Lung microvascular endothelial cell (primary cell): Measurements from ENCODE around the gene DCDC1. TPM values are rescaled to one million over a fixed set of nuclear protein-coding genes. Genes with fewer than 3 reads are reported as not detected.

Experiments used
- DNase-seq, 2 donors: peaks; one replicate each; pipeline versions ENCODE4 v3.0.0 to v3.0.0-alpha.2; 2010; ENCODE audit warnings: low read depth in 2 of 2
- total RNA-seq: library from RNA; depleted of rRNA; stranded (reverse); fragments of >200 nt; gene quantifications from 2 replicates; pipeline ENCODE4 v1.2.1, GENCODE V29; 2014

DCDC1 gene
- total RNA-seq: under 0.01 TPM in 1 of 2 replicates, not detected in the other

DNA sequence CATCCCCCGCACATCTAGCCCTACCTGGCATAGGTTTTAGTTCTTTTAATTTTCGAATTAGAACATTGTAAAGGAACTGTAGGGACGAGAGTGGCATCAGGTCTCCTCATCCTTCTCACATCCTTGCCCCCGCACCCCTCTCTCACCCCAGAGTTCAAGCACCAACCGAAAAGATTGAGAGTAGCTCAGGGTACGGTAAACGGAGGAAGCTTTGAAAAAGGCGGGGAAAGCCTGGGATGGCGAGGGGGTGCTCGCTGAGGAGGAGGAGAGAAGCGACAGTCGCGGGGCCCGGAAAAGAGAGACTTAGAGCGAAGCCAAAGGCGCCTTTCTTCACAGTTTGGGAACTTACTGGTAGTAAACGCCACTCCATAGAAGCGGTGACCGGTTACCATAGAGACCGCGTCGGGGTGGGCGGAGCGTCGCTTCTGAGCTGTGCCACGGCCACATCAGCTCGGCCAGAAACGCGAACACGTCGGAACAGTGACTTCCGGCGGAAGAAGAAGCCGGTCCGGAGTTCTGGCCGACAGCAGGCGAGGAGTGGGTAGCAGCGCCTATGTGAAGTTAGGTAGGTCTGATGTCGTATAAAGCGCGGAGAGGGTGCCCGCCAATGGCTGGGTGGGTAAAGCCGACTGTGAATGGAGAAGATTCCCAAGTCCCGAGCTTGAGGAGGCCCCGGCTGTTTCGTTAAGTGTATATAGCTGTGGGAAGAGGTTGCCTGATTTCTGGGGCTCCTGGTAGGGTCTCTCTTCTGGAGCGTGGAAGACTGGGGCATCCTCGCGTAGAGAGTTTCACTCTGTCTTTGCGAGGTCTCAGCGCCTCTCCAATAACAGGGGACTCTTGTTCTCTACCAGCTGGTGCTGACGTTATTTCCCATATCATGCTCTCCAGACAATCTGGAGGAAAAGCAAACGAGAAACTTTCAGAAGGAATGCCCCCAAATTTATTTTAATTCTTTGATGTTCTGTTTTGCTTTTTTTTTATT, at the start of gene DCDC1, which contains the start of gene DNAJC24:
Gene DCDC1, minus strand, starts transcription at position 392 of the 982 bp plus-strand sequence. CDS start 41,459 bp downstream, outside the sequence.
Gene DNAJC24, plus strand, starts transcription at position 513 of the 982 bp plus-strand sequence. CDS start 889 bp downstream, outside the sequence.
- DNase-seq: peak; percentile 94

DNA sequence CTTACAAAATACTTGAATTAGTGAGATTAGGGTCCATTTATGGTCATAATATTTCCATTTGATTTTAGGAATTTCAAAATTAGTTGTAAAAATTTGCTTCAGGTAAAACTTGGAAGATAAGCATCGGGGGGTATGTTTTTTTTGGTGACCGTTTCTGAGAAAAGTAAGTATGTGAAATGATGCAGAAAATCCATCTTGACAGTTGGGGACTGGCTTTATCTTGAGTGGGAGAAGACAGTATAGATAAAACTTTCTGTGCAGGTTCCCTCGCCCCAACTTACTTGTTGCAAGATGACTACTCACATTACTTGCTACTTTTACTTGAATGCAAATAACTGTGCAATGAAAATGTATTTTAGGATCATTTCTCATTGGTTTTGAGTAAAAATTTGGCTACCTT, 49.6 kb upstream of the DCDC1 start:
- DNase-seq: no peak

DNA sequence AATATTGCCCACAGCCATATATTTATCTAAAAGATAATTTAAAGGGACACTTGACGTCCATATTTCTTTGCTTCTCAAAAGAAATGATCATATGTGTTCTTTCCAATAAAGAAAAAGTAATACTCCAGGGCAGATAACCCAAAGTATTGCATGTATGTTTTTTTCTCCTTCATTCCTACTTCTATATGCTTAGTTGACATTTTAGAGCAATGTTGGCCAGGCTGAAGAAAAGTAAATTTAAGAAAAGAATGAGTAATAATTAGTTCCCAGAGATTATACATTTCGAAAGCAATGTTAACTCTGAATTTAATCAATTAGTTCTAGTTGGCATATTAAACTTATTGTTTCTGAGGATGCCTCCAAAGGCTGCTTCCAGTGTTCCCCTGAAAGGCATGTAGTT, 48.3 kb upstream of the DCDC1 start:
- DNase-seq: no peak

DNA sequence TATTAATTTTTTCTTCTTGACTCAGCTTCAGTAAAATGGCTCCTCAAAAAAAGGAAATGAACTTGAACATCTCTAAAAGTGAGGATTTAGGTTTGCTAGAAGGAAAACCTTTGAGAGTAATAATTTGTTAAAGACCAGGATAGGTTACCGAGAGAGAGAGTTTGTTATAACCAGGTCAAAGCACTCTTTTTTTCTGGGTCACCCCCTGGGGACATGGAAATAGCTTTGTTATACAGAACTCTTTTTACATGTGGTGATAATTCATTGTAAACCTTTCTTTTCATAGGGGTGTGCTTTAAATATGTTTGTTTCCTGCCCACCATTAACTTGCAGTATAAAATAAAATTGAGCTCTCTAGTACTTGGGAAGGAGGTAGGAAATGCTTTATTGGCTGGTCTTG, 47.8 kb upstream of the DCDC1 start:
- DNase-seq: no peak

DNA sequence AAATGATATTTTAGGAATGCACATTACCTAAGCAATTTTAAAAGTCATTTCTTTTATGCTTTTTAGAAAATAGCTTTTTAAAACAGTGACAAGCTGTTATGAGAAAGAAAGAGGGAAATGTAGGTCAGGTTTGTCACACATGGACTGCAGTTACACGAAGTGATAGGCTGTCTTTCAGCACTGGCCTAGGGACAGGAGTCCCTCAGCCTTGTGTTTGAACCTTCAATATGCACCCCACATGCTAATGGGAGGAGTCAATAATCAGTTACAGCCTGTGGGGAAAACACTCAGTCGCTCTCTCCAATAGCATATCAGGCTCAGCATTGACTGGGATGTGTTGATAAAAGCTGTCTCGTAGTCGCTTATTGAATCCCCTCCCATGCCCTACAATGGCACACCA, 45.9 kb upstream of the DCDC1 start:
- no peak for DNase-seq

DNA sequence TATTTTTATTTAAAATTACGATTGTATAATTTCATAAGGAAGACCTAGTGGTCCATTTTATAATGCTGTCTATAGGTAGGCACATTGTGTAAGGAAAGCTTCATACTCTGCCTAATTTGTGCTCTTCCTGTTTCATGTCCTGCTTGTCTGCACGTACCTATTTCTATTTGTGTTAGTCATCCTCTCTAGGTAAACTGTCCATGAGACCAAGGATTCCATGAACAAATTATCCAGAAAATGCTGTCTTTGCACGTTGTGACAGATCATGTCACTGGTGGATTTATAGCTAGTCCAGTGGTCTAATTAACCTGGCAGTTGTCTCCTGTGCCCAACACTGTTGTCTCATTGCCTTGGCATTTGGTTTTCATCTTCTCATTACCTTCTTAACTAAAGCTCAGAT, 44.8 kb upstream of the DCDC1 start:
- no peak for DNase-seq

GRCh38 chr11:31412946-31413345, 43.4 kb upstream of the DCDC1 start:
- peak in 1 of 2 donors; percentile 3 for DNase-seq

DNA sequence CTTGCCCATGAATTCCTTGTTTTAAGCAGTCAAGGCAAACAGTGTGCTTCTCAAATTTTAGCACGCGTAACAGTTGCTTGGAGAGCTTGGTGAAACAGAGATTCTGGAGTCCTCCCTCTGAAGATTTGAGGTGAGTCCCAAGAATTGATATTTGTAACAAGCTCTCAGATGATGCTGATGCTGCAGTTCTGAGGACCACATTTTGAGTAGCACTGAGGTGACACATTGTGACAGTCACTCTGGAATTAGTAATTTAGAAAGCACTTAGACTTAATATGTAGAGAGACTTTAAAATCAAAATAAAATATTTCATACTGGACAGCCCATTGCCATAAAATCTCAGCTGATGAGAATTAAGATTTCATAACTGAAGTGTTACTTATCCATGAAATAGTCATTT, 38.7 kb upstream of the DCDC1 start:
- no peak for DNase-seq

DNA sequence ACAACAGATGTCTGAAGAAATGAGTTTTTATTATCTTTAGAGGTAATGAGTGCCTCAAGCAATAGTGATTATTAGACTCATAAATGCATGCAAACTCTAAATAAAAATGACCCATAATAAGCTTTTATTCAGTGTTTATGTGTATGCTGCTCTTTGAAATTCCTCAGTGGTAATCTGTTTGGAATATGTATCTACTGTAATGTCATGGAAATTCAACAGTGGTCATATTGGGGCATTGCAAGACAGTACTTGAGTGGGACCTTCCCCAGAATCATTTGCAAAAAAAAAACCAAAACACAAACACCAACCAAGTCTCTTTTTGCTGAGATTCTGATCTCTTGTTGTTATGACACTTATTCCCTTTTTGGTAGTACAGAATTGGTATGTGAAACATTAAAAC, 35.1 kb upstream of the DCDC1 start:
- DNase-seq: no peak

DNA sequence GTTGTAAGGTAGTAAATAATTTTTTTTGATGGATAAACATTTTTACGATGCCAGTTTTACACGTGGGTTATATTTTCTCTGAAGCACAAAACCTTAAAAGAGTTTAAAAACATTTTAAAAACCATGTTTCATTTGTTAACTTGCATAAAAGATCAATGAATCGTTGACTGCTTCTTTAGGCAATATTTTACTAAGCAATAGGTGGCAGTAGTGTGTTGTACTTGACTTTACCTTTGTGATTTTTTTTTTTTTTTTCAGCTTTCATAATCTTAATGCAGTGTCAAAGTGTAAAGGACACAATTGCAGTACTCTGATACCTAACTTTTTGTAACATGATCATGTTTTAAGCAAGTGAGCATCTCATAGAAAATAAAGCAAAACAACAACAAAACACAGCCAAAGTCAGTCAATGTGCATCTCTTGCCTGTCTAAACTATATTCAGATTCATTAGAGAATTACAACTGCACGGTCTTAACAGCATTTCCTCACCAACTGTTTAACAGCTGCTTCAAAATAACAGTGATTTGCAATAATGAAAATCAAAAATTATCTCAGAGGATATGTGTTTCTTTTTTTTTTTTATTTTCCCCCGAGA, 27.8 kb upstream of the DCDC1 start:
- peak; percentile 28 to 44 for DNase-seq

GRCh38 chr11:31387379-31387778, 17.8 kb upstream of the DCDC1 start:
- DNase-seq: no peak

DNA sequence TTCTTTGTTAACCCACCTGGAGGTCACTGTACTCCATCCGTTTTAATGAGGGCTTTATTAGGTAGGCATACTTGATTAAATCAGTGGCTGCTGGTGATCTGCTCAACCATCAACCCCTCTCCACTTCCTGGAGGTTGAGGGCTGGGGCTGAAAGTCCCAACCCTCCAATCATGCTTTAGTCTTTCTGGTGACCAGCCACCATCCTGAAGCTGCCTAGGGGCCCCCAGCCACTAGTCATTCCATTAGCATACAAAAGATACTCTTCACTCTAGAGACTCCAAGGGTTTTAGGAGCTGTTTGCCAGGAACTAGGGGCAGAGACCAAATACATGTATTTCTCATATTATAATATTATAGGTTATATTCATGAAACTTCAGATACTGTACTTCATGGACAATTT, 13.6 kb upstream of the DCDC1 start:
- no peak for DNase-seq

- DNase-seq: no peak
Observed at GRCh38 chr11:31375879-31376278, 6.3 kb upstream of the DCDC1 start.

DNA sequence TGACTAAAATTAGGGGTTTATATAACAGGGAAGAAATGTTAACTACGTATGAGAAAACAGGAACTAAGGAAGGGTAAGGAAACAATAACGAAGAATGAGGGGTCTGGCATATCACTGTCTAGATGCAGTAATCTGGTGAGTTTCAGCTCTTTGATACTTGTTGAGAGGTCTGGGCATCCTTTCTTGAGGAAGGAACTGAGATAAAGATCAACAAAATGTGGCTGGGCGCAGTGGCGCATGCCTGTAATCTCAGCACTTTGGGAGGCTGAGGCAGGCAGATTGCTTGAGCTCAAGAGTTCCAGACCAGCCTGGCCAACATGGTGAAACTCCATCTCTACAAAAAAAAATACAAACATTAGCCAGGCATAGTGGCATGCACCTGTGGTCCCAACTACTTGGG, 2.7 kb downstream of the DCDC1 start:
- no peak for DNase-seq

GRCh38 chr11:31361743-31362142, 7.8 kb downstream of the DCDC1 start:
- DNase-seq: no peak

DNA sequence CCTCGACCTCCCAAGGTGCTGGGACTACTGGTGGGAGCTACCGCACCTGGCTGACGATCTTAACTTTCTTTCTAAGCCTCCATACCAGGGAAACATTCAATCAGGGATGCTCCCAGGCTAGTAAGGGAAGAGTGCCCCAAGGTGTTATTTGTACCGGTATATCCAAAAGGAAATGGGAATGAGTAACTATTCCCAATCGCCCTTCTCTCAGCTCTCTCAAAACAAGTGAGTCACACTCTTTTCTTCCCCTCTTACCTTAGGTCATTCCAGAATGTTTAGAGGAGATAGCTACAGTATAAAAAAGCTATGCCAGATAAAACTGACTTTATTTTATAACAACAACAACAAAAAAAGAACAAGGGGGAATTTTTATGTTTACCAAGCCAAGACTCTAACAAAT, 13.7 kb downstream of the DCDC1 start:
- no peak for DNase-seq

DNA sequence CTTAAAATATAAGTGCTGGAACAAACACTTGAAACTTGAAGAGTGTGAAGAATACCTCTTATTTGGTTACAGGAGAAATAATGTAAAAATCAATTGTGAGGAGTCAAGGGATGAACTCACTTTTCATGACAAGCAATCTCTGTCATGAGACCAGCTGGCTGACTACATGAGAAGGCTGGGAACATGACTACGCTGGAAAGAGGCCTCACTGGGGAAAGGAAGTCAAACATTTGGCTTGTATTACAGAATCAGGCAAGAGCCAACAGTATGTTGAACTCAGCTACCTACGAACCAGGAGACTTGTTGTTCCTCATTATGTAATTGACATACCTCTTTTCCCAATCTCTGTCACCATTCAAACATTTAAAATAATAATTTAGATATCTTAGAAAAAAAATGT, 14.4 kb downstream of the DCDC1 start:
- DNase-seq: peak in 1 of 2 donors; percentile 30

- DNase-seq: no peak
Observed at GRCh38 chr11:31351168-31351567, 18.4 kb downstream of the DCDC1 start.

- peak; percentile 42 to 53 for DNase-seq
Observed at GRCh38 chr11:31340903-31341572, 28.5 kb downstream of the DCDC1 start.

DNA sequence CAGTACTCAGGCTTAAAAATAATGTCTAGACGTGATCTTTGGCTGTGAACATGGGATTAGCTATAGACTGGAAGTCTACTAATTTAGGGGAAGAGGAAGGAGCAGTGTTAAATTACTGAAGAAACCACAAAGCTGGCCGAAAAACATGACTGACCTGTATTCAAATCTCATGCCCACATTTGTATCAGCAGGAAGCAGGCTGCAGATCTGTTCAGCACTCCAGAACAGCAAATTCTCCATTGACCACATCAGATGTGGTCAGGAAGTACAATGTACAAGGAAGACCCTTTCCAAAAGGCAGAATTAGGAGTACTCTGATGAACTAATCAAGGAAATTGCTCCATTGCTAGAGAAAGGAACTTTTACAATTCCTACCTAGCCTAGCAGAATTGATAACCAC, 31.7 kb downstream of the DCDC1 start:
- no peak for DNase-seq

GRCh38 chr11:31328697-31329096, 40.8 kb downstream of the DCDC1 start:
- no peak for DNase-seq

GRCh38 chr11:31327417-31327816, 42.1 kb downstream of the DCDC1 start:
- DNase-seq: no peak
